SK-N-SH (cell line): ENCODE results near the gene ZC3H10.

Source experiments
- ELF1 ChIP-seq: IDR thresholded peaks from 2 replicates; pipeline ENCODE4 v1.4.0; 2012
- USF2 ChIP-seq: fragments of 150-350 bp; IDR thresholded peaks from 2 replicates; pipeline ENCODE4 v1.6.1; 2017; ENCODE audit warnings: antibody characterized with exemption, low read length, low read depth, borderline replicate concordance
- TF ChIP-seq, protein P1 (sequence below): fragments of 200-600 bp; sonication (generic); IDR thresholded peaks from 2 replicates; pipeline ENCODE4 v1.6.1; 2017; ENCODE audit warnings: antibody characterized with exemption, mild to moderate bottlenecking, moderate library complexity

GRCh38 chr12:56105609-56105902 is 12.5 kb upstream of the ZC3H10 start:
- TF ChIP-seq, protein P1, sequence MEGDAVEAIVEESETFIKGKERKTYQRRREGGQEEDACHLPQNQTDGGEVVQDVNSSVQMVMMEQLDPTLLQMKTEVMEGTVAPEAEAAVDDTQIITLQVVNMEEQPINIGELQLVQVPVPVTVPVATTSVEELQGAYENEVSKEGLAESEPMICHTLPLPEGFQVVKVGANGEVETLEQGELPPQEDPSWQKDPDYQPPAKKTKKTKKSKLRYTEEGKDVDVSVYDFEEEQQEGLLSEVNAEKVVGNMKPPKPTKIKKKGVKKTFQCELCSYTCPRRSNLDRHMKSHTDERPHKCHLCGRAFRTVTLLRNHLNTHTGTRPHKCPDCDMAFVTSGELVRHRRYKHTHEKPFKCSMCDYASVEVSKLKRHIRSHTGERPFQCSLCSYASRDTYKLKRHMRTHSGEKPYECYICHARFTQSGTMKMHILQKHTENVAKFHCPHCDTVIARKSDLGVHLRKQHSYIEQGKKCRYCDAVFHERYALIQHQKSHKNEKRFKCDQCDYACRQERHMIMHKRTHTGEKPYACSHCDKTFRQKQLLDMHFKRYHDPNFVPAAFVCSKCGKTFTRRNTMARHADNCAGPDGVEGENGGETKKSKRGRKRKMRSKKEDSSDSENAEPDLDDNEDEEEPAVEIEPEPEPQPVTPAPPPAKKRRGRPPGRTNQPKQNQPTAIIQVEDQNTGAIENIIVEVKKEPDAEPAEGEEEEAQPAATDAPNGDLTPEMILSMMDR, result no peak
- TF ChIP-seq USF2, result no peak
- TF ChIP-seq ELF1, result no peak
